Measurements from ENCODE around the gene MYO10. TPM values are rescaled to one million over a fixed set of nuclear protein-coding genes. Genes with fewer than 3 reads are reported as not detected.

The MYO10 gene
- total and polyA plus RNA-seq, 2 experiments from 2014 or later = 119 to 276 TPM

GRCh38 chr5:16671208-16671607, 264.9 kb downstream of the MYO10 start:
- TF ChIP-seq ZNF114 (CRISPR knock-in tag; IDR thresholded peaks at IDR 0.05) (no peak), EZH2phosphoT487 (IDR thresholded peaks at IDR 0.05; ENCODE audit: unreplicated experiment) (no peak), POLR2AphosphoS5 (IDR thresholded peaks at IDR 0.05; ENCODE audit: low read depth) (no peak), CREB1 (CRISPR knock-in tag; IDR thresholded peaks at IDR 0.05; ENCODE audit: low read depth) (no peak), ZNF462 (CRISPR knock-in tag; IDR thresholded peaks at IDR 0.05) (no peak), EZH2 (IDR thresholded peaks at IDR 0.05; ENCODE audit: low read depth, unreplicated experiment) (no peak), STAT1 (IDR thresholded peaks at IDR 0.05; ENCODE audit: unreplicated experiment) (no peak), CTCF (conservative IDR thresholded peaks at IDR 0.05; ENCODE audit: low read depth in 2 of 2) (no peak), NANOG (IDR thresholded peaks at IDR 0.05; ENCODE audit: borderline replicate concordance) (no peak), ETS1 (IDR thresholded peaks at IDR 0.05) (no peak), ZNF331 (CRISPR knock-in tag; IDR thresholded peaks at IDR 0.05; ENCODE audit: low read depth) (no peak), REST (IDR thresholded peaks at IDR 0.05; ENCODE audit: unreplicated experiment) (no peak), JUNB (IDR thresholded peaks at IDR 0.05; ENCODE audit: unreplicated experiment) (no peak)
- H3K4me1 Mint-ChIP-seq = no peaks in the 10 kb centered on the region
- no peak overlapping the region for H3K4me3 ChIP-seq
- H3F3A ChIP-seq (replicated peaks; ENCODE audit: low read depth) = peaks cover 18% of the 10 kb centered on the region
- H3K4me1 ChIP-seq (ENCODE audit: insufficient read depth) = no peaks in the 10 kb centered on the region
- ATAC-seq (no peak), DNase-seq (ENCODE audit: low spot score) (no peak)
- H2AFZ ChIP-seq = no peak overlapping the region
- H3K36me3 Mint-ChIP-seq (ENCODE audit: low read depth) = peaks cover 99% of the 10 kb centered on the region
- H3K79me2 ChIP-seq (replicated peaks; ENCODE audit: insufficient read depth) = 0 out of 2 replicates have a peak, but pooled peaks cover 3% of the 10 kb centered on the region
- H3K27ac ChIP-seq (ENCODE audit: low read depth) = no peak overlapping the region
- no peaks in the 10 kb centered on the region for H3K27me3 ChIP-seq (ENCODE audit: insufficient read depth)
- H3K9me3 Mint-ChIP-seq = peaks cover 2% of the 10 kb centered on the region; the same call in 2 of the 3 replicates
- peaks cover 96% of the 10 kb centered on the region for H3K36me3 ChIP-seq (ENCODE audit: insufficient read depth)
- H3K27me3 Mint-ChIP-seq (ENCODE audit: insufficient read depth, low read depth, poor library complexity) = peaks cover 7% of the 10 kb centered on the region
- no peak overlapping the region for H3K4me3 Mint-ChIP-seq
- H3K9me2 ChIP-seq (ENCODE audit: insufficient read depth) = no peaks in the 10 kb centered on the region
- no peak overlapping the region for H3K4me2 ChIP-seq
- peaks cover 7% of the 10 kb centered on the region; the same call in 1 of the 2 replicates for H4K20me1 ChIP-seq (replicated peaks; ENCODE audit: insufficient read depth)
- no peak overlapping the region for H3K27ac Mint-ChIP-seq

All from GM23338 (cell line).